Hippocampal formation (tissue), 2 donors: ENCODE results near the gene ASF1B.

Experiments
- DNase-seq, 2 donors: peaks; one replicate each; lab custom pipeline; 2025; lab: John Stamatoyannopoulos, UW

Gene ASF1B

DNA sequence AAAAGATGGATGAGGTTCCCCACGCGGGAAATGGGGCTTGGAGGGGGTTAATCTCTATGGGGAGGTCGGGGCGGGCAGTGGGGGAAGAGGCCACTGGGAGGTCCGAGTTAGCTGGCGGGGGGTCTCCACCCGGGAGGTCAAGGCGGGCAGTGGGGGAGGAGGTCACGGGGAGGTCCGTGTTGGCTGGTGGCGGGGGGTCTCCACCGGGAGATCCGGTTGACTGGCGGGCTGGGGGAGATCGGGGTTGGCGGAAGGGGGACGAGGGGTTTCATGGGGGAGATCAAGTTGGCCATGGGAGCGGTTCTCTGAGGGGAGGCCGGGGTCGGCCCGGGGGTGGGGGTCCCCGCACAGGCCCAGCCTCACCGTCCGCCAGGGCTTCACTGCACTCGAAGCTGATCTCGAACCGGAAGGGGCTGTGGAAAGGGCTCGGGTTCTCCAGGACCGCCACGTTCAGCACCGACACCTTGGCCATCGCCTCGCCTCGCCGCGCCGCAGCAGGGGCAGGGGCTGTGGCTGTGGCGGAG is 342 bp downstream of the ASF1B start:
- DNase-seq, result no peak

DNA sequence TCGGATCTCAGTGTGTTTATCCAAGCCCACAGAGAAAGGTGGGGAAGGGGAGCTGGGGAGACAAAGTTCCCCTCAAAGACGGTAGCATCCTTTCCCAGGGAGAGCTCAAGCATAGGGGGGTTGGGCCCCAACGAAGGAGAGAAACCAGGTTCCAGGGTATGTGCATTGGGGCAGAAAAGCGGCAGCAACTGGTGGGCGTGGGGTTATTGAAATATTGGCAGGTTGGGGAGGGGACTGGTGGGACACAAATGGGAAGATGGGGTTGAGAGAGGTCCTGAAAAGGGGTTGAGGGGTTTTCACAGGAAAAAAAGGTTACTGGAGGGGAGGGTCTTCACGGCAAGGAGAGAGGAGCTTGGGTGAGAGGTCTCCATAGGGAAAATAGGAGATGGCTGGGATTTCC is 1.0 kb downstream of the ASF1B start:
- no peak for DNase-seq

DNA sequence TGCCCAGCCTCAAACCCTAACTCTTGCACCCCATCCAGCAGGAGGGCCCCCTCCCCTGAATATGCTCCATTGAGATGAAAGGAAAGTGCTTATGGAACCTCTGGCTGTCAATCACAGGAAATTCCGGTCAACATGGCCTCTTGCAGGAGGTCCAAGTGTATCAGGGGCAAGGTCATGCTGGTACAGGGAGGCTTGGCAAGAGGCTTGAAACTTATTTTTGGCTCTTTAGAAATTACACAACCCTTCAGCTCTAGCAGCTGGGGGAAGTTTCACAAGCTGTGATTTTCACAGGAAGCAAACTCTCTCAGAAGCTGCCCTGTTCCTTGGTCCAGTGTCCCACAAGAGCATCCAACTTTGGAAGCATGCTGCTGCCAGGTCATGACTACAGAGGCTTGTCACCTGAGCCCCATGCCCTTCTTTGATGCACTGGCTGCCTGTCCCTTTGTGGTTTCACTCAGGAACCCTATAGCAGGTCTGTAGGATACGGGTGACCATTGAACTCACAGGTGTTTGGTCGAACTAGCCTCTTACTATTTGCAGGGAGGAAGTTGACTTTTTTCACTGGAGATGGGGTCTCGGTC is 8.4 kb downstream of the ASF1B start:
- no peak for DNase-seq

GRCh38 chr19:14127176-14127575 is 9.2 kb downstream of the ASF1B start:
- DNase-seq, result no peak

- DNase-seq, result no peak
Observed at GRCh38 chr19:14122924-14123323, 13.5 kb downstream of the ASF1B start.

DNA sequence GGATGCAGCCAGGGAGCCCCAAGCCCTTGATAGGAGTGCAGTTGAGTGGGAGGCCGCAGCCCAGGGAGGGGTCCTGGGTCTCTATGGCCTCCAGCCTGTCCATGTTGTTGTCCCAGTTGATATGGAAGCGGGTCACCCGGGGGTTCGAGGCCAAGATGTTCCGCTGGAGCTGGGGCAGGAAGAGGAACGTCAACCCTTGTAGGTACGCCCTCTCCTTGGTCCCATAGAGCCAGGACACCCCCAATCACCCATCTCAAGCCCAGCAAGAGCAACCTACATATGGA is 15.9 kb downstream of the ASF1B start:
- no peak for DNase-seq

GRCh38 chr19:14119644-14120496 is 16.5 kb downstream of the ASF1B start:
- DNase-seq, result no peak

GRCh38 chr19:14119146-14119545 is 17.2 kb downstream of the ASF1B start:
- no peak for DNase-seq

DNA sequence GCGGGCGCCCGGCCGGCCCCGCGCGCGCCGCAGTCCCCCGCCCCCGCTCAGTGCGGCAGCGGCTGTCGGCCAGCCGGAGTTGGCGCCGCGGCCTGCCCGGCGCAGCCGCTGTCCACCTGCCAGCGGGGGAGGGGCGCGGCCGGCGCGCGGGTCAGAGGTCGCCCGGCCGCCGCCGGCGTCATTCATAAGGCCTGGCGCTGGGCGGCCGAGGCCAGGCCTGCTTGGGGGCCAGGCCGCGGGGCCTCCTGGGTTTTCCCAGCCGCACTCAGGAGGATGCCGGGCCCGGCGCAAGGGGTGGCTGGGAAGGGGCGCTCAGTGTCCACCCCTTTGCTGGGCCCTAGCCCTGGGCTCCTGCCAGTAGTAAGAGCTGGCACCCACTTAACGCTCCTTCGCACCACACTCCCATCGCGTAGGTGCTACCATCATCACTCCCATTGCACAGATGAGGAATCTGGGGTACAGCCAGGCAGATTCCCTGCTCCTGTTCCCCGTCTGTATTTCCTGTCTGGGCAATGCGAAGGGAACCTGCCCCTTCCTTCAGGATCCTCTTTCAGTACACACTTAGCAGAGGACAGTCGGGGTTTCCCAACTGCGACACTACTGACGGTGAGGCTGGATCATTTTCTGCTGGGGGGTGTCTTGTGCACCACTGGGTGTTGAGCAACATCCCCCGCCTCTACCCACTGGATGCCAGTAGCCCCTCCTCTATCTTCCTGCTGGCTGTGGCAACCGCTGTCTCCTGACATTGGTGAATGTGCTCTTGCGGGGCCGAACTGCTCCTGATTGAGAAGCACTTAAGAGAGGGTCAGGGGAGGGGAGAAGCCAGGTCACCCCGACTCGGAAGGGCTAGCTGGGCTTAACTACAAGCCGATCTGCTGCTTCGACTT is 18.0 kb downstream of the ASF1B start:
- DNase-seq, result peak; percentile 61 to 65

DNA sequence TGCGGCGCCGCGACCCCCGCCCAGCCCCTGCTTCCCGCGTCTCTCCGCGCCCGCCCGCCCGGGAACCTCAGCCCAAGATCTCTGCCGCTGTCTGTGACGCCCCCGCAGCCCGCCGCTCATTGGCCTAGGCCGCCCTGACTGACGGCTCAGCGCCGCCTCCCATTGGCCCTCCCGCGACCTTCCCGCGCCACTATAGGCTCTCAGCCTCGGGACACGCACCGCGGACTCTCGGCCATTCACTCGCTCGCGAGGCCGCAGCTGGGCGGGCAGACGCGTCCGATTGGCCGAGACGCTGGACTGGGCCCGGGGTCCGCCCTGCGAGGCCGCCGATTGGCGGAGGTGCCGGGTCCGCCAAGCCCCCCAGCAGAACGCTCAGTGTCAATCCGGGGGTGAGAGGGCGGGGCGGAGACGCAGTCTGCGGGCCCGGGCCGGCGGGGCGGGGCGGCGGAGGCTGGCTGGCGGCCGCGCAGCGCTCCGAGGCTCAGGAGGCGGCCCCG is 18.7 kb downstream of the ASF1B start, which contains the start of gene PRKACA:
Gene PRKACA (minus strand): TSS at position 95 of the 497 bp plus-strand sequence. CDS start 215 bp downstream, outside the sequence.
- peak; percentile 97 to 100 for DNase-seq

GRCh38 chr19:14116918-14117578 is 19.3 kb downstream of the ASF1B start:
- DNase-seq, result no peak

GRCh38 chr19:14116525-14116917 is 19.9 kb downstream of the ASF1B start:
- no peak for DNase-seq

GRCh38 chr19:14115756-14116155 is 20.6 kb downstream of the ASF1B start:
- no peak for DNase-seq

DNA sequence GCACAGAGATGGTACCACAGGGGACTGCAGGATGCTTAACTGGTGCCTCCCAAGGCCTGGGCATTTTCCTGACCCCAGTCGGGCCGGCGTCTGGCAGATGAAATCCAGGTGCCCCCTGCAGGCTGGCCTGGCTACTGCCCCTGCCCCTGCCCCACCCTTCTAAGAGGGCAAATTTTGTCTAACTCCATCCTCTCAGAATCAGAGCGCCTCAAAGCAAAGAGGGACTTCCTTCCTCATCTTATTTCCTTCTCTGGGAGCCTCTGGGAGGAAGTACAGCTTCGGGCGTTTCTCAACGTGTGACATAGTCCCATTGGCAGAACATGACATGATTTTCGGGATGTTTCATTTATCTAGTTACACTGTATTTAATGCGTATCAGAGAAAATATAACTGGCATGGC is 21.5 kb downstream of the ASF1B start:
- DNase-seq, result no peak

DNA sequence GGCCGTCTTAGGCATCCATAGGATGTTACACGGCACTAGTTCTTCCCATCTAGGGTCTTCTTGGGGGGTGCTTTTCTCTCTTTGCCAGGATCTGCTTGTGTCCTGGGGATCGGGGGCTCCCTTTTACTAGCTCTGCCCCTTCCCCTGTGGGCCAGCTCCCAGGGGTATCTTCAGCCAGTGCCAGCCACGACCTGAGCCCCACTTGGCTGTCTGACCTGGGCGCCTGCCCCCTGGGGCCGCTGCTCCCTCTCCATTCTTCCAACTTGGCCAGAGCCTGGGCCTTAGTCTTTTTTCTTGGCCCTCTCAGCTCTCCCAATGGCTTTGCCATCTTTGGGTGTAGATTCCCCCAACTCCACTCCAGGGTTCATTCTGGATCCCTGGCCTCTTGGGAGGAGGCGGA is 21.9 kb downstream of the ASF1B start:
- no peak for DNase-seq

DNA sequence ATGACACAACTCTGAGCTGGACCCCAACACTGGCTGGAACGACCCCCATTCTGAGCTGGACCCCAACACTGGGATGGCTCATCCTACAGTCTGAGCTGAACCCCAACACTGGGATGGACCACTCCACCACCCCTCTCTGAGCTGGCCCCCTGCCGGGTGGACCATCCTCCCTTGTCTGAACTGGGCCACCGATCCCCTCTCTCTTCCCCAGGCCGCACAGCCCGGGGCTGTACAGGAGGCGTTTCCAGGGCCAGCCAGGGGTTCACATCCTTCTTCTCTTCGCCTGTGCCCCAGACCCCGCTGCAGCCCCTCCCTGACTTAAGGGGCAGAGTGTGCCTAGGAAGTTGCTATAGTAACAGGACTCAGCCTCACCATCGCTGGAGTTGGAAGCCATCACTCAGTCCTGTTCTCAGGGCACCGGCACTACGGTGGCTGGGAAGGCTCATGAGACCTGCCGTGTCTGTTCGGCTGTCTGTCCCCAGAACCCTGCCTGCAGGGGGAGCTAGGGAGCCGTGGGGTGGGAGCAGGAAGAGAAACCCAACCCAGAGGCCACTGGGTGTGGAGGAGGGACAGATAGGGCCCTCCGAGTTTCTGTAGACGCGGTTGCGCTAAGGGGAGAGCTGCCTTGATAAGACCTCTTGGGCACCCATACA is 22.5 kb downstream of the ASF1B start:
- DNase-seq, result no peak

- DNase-seq, result no peak
Observed at GRCh38 chr19:14112809-14113385, 23.5 kb downstream of the ASF1B start.

- no peak for DNase-seq
Observed at GRCh38 chr19:14112051-14112808, 24.2 kb downstream of the ASF1B start.

DNA sequence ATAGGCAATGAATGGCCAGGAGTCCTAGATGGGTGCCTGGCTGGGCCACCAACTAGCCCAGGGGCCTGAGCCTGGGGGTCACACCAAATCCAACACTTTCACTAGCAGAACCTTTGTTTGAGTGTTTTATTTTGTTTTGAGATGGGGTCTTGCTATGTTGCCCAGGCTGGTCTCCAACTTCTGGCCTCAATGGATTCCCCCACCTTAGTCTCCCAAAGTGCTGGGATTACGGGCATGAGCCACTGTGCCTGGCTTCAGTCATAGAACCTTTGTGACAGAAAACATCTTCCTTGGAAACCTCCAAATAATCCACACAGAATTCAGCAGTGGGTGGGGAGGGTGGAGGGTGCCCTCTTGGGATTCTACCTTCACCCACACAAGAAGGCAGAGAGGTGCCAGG is 24.9 kb downstream of the ASF1B start:
- no peak for DNase-seq

DNA sequence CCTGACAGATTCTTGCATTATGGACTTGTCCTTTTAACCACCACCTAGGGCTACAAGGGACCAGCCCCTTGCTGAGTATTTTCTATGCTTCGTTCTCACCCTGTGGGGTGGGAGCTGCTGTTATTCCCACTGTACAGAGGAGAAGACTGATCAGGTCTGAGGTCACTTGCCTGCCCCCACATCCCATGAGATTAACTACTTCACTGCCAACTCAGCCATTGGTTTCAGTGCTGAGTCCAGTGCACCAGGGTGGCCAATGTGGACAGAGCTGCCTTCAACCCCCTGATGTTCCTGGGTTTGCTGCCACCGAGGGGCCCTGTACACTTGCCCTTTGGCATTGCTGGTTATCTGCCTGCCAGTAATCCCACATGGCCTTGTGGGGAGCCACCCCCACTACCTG is 25.7 kb downstream of the ASF1B start:
- no peak for DNase-seq
